Activated naive CD4-positive, alpha-beta T cell treated with Interleukin-2 at 50 U/mL for 16 hours (primary cell): ENCODE results near the gene CFAP47.
"Not testable (repeated sequence)": the region's sequence is repeated elsewhere in the genome, so short reads cannot be mapped to it uniquely, and the experiment has no call there.

Source experiments
- DNase-seq: peaks from one replicate; pipeline ENCODE4 v3.0.0-alpha.2; 2020

Gene CFAP47

GRCh38 chrX:35919536-35920309, at the start of gene CFAP47:
CFAP47 (plus strand) TSS chrX:35919734; CDS start chrX:35919800, 66 bp downstream.
- DNase-seq = no peak

- DNase-seq = no peak
These were observed 38.9 kb upstream of the CFAP47 start for GRCh38 chrX:35880601-35881000.

- DNase-seq = no peak
These were observed 33.4 kb upstream of the CFAP47 start for GRCh38 chrX:35886135-35886534.

- DNase-seq = no peak
These were observed 28.8 kb upstream of the CFAP47 start for GRCh38 chrX:35890699-35891098.

GRCh38 chrX:35986816-35987215, 67.3 kb downstream of the CFAP47 start:
- DNase-seq = not testable (repeated sequence)

- no peak for DNase-seq
These were observed 87.7 kb downstream of the CFAP47 start for GRCh38 chrX:36007207-36007606.

GRCh38 chrX:36019125-36019524, 99.6 kb downstream of the CFAP47 start:
- no peak for DNase-seq

- no peak for DNase-seq
These were observed 116.0 kb downstream of the CFAP47 start for GRCh38 chrX:36035550-36035949.

- no peak for DNase-seq
These were observed 143.2 kb downstream of the CFAP47 start for GRCh38 chrX:36062778-36063177.

- no peak for DNase-seq
These were observed 151.5 kb downstream of the CFAP47 start for GRCh38 chrX:36071061-36071460.

GRCh38 chrX:36075009-36075408, 155.5 kb downstream of the CFAP47 start:
- not testable (repeated sequence) for DNase-seq

- no peak for DNase-seq
These were observed 163.7 kb downstream of the CFAP47 start for GRCh38 chrX:36083256-36083655.

- DNase-seq = no peak
These were observed 167.8 kb downstream of the CFAP47 start for GRCh38 chrX:36087366-36087765.

GRCh38 chrX:36088939-36089338, 169.4 kb downstream of the CFAP47 start:
- DNase-seq = not testable (repeated sequence)

- DNase-seq = no peak
These were observed 182.9 kb downstream of the CFAP47 start for GRCh38 chrX:36102425-36102824.

- DNase-seq = no peak
These were observed 196.7 kb downstream of the CFAP47 start for GRCh38 chrX:36116222-36116621.

GRCh38 chrX:36159254-36159653, 239.7 kb downstream of the CFAP47 start:
- no peak for DNase-seq

- no peak for DNase-seq
These were observed 240.5 kb downstream of the CFAP47 start for GRCh38 chrX:36160081-36160480.

- DNase-seq = no peak
These were observed 279.0 kb downstream of the CFAP47 start for GRCh38 chrX:36198575-36198974.

- DNase-seq = no peak
These were observed 280.4 kb downstream of the CFAP47 start for GRCh38 chrX:36199928-36200327.

- no peak for DNase-seq
These were observed 295.4 kb downstream of the CFAP47 start for GRCh38 chrX:36214924-36215323.

GRCh38 chrX:36218801-36219200, 299.3 kb downstream of the CFAP47 start:
- no peak for DNase-seq

- DNase-seq = not testable (repeated sequence)
These were observed 315.4 kb downstream of the CFAP47 start for GRCh38 chrX:36234840-36235528.

- no peak for DNase-seq
These were observed 321.9 kb downstream of the CFAP47 start for GRCh38 chrX:36241397-36241796.
